K562 (cell line): ENCODE results near the gene ZNF138. TPM values are rescaled to one million over a fixed set of nuclear protein-coding genes. Genes with fewer than 3 reads are reported as not detected.

Experiments
- ATAC-seq: fragments of 200-7000 bp; cut with Tn5 transposase; 3 replicates; pipeline ENCODE4 v1.9.1; 2020; ENCODE audit warnings: moderate library complexity
- BruUV-seq: library from RNA; stranded (reverse); fragments of 400-500 nt; replicated peaks from 2 replicates; lab custom pipeline; 2021; lab: Mats Ljungman, UMichigan
- CTCF ChIA-PET: fragments of 300-600 bp; formaldehyde crosslinking; extraction: SDS; loops from one replicate; lab custom pipeline; 2021; ENCODE audit warnings: low intra/inter-chr PET ratio; lab: Yijun Ruan, JAX
- POLR2A ChIA-PET: fragments of 300-600, 350-650 bp; sonication (Branson Sonifier 250); formaldehyde crosslinking; extraction: SDS; loops from one replicate; lab custom pipeline; 2021; ENCODE audit warnings: antibody characterized with exemption, inconsistent platforms; lab: Yijun Ruan, JAX
- DNase-seq, 4 experiments: peaks; one replicate each; pipeline versions ENCODE4 v3.0.0 to v3.0.0-alpha.2; 2011 to 2018; ENCODE audit warnings: low spot score in 3 of 4, mixed read lengths in 3 of 4; ENCODE audit errors: extremely low read depth in 1 of 4
- FAIRE-seq: peaks from 2 replicates; lab custom pipeline; 2011; peaks lifted over from hg19 to GRCh38; lab: Jason Lieb, UNC
- H2AFZ ChIP-seq: 2 replicates; pipeline ENCODE4 v1.6.0; 2011; ENCODE audit warnings: low read depth, low read length, control low read depth, inconsistent platforms
- H3K27ac ChIP-seq: fragments of 200-600 bp; 3 replicates; pipeline ENCODE4 v1.8.0; 2011; ENCODE audit warnings: low read depth, mild to moderate bottlenecking, control low read depth, inconsistent platforms, low read length, moderate library complexity, mixed read lengths; ENCODE audit errors: extremely low read depth
- H3K27me3 ChIP-seq, 2 experiments: fragments of 300-600 bp in 1 of 2; 2 replicates in 1 of 2; 3 replicates in 1 of 2; pipeline versions ENCODE4 v1.6.0 to v1.8.0; 2011; ENCODE audit warnings: inconsistent platforms in 2 of 2, low read length in 2 of 2, mild to moderate bottlenecking in 1 of 2, mixed read lengths in 1 of 2, moderate library complexity in 1 of 2; ENCODE audit not compliant: control insufficient read depth in 2 of 2, insufficient read depth in 2 of 2
- H3K36me3 ChIP-seq: fragments of 300-600 bp; 3 replicates; pipeline ENCODE4 v1.8.0; 2011; ENCODE audit warnings: mild to moderate bottlenecking, low read length, inconsistent platforms; ENCODE audit not compliant: control insufficient read depth, insufficient read depth
- H3K4me1 ChIP-seq, 2 experiments: fragments of 200-600 bp in 1 of 2; replicated peaks in 1 of 2; 2 replicates in 1 of 2; 3 replicates in 1 of 2; pipeline versions ENCODE4 v1.5.1 to v1.8.0; 2011; ENCODE audit warnings: inconsistent platforms in 2 of 2, low read length in 2 of 2, mild to moderate bottlenecking in 1 of 2, mixed read lengths in 1 of 2, moderate library complexity in 1 of 2; ENCODE audit not compliant: control insufficient read depth in 2 of 2, insufficient read depth in 2 of 2
- H3K4me2 ChIP-seq: 2 replicates; pipeline ENCODE4 v1.6.1; 2011; ENCODE audit warnings: low read length, control low read depth, inconsistent platforms, mixed read lengths; ENCODE audit not compliant: insufficient read depth
- H3K4me3 ChIP-seq: fragments of 200-600 bp; sonication (generic), shearing (Covaris generic); 2 replicates; pipeline ENCODE4 v1.5.1; 2016; ENCODE audit warnings: control low read depth, inconsistent platforms
- H3K79me2 ChIP-seq: fragments of 200-600 bp; 3 replicates; pipeline ENCODE4 v1.8.0; 2011; ENCODE audit warnings: low read length, inconsistent platforms; ENCODE audit not compliant: control insufficient read depth, insufficient read depth
- H3K9ac ChIP-seq, 2 experiments: 2 replicates each; pipeline versions ENCODE4 v1.6.0 to v1.6.1; 2011; ENCODE audit warnings: low read depth in 2 of 2, low read length in 2 of 2, control low read depth in 1 of 2, inconsistent platforms in 1 of 2, mild to moderate bottlenecking in 1 of 2, mixed read lengths in 1 of 2; ENCODE audit not compliant: insufficient read depth in 1 of 2
- H3K9me1 ChIP-seq: one replicate; pipeline ENCODE4 v1.6.0; 2011; ENCODE audit warnings: inconsistent platforms, mild to moderate bottlenecking, low read length, moderate library complexity; ENCODE audit not compliant: control insufficient read depth, insufficient read depth
- H3K9me3 ChIP-seq: replicated peaks from 2 replicates; pipeline ENCODE4 v1.5.1; 2011; ENCODE audit warnings: low read depth, low read length, inconsistent platforms; ENCODE audit not compliant: control insufficient read depth, insufficient read depth
- H4K20me1 ChIP-seq: replicated peaks from 2 replicates; pipeline ENCODE4 v1.6.1; 2011; ENCODE audit warnings: low read length, inconsistent platforms, mixed read lengths; ENCODE audit not compliant: control insufficient read depth, insufficient read depth
- CBFA2T2 ChIP-seq: fragments of 450-650 bp; conservative IDR thresholded peaks from 2 replicates; pipeline ENCODE4 v1.6.1; 2017; ENCODE audit warnings: mild to moderate bottlenecking
- FOXJ2 ChIP-seq: fragments of 200-800 bp; sonication (Bioruptor generic); IDR thresholded peaks from 2 replicates; pipeline ENCODE4 v1.6.1; 2016; ENCODE audit warnings: missing genetic modification characterization, missing compliant biosample characterization
- HMGN3 ChIP-seq: IDR thresholded peaks from 2 replicates; pipeline ENCODE4 v1.6.1; 2011; ENCODE audit warnings: borderline replicate concordance, low read depth, mild to moderate bottlenecking, mixed read lengths, low read length; ENCODE audit not compliant: insufficient read length; ENCODE audit errors: extremely low read depth
- NFRKB ChIP-seq: fragments of 450-650 bp; IDR thresholded peaks from 2 replicates; pipeline ENCODE4 v1.6.1; 2016; ENCODE audit warnings: low read depth
- RBM14 ChIP-seq: fragments of 200-400 bp; formaldehyde crosslinking; IDR thresholded peaks from 2 replicates; pipeline ENCODE4 v1.6.1; 2018; ENCODE audit warnings: low read depth, mild to moderate bottlenecking, low read length, moderate library complexity, borderline replicate concordance; ENCODE audit not compliant: insufficient read depth
- SMAD2 ChIP-seq: fragments of 150-350 bp; IDR thresholded peaks from 2 replicates; pipeline ENCODE4 v1.6.1; 2014; ENCODE audit warnings: low read depth, mild to moderate bottlenecking, low read length
- TAF9B ChIP-seq: fragments of 450-650 bp; IDR thresholded peaks from 2 replicates; pipeline ENCODE4 v1.6.1; 2018; ENCODE audit warnings: mild to moderate bottlenecking; ENCODE audit not compliant: partially characterized antibody
- TCF3 ChIP-seq: sonication (generic); formaldehyde crosslinking; IDR thresholded peaks from 2 replicates; pipeline ENCODE4 v1.4.0; 2020; ENCODE audit warnings: mild to moderate bottlenecking, missing genetic modification reagents
- TCFL5 ChIP-seq: fragments of 250-450 bp; sonication (Bioruptor Pico); conservative IDR thresholded peaks from 2 replicates; pipeline ENCODE4 v1.6.1; 2021; ENCODE audit warnings: mild to moderate bottlenecking, moderate library complexity, matching md5 sums
- ZNF124 ChIP-seq: sonication (generic); formaldehyde crosslinking; IDR thresholded peaks from 2 replicates; pipeline ENCODE4 v1.8.1; 2022; ENCODE audit warnings: missing genetic modification reagents
- WGBS: fragments of 100-300 bp; shearing (Covaris generic); methylation state at CpG from one replicate; pipeline ENCODE4 v1.1.6; 2016; ENCODE audit warnings: low coverage, mixed read lengths; ENCODE audit not compliant: insufficient coverage; ENCODE audit errors: missing lambda C conversion rate; 5-methylcytosine and 5-hydroxymethylcytosine counted together
- in situ Hi-C: fragments of 300-500 bp; cut with MboI; formaldehyde crosslinking; loops from 4 replicates; pipeline ENCODE4 v1.15.0; 2018; ENCODE audit warnings: inconsistent platforms, mixed read lengths
- intact Hi-C: fragments of 100-400 bp; cut with micrococcal nuclease; formaldehyde crosslinking; loops from 2 replicates; pipeline ENCODE4 v1.14.2; 2022
- polyA plus RNA-seq, 8 experiments: library from polyadenylated mRNA; depleted of rRNA in 4 of 8; stranded (reverse) in 5 of 8; unstranded in 3 of 8; fragments of >200 nt; fragmentation: Nextera tagmentation in 2 of 8; fragmentation: Illumina TruSeq in 1 of 8; extraction: Ambion mirVana in 2 of 8; extraction: Trizol in 1 of 8; gene quantifications; 2 replicates each; pipeline versions ENCODE4 v1.2.1 to v1.2.3, GENCODE V29; 2011 to 2014; ENCODE audit warnings: inconsistent platforms in 1 of 8, missing spikeins in 1 of 8
- total RNA-seq, 7 experiments: library from RNA; depleted of rRNA in 6 of 7; stranded (reverse); fragments of >200 nt in 6 of 7; fragmentation: Illumina TruSeq in 2 of 7; extraction: Trizol in 2 of 7; gene quantifications; 2 replicates each; pipeline versions ENCODE4 v1.2.1 to v1.2.3, GENCODE V29; 2011 to 2021; ENCODE audit warnings: low replicate concordance in 1 of 7
- TF ChIP-seq, protein P1 (sequence below): fragments of 450-650 bp; conservative IDR thresholded peaks from 2 replicates; pipeline ENCODE4 v1.6.1; 2016; ENCODE audit warnings: missing genetic modification characterization, low read depth, mild to moderate bottlenecking, control low read depth, missing compliant biosample characterization
- TF ChIP-seq, protein P2 (sequence below): fragments of 450-650 bp; IDR thresholded peaks from 2 replicates; pipeline ENCODE4 v1.6.1; 2017; ENCODE audit warnings: antibody characterized with exemption, mild to moderate bottlenecking
- TF ChIP-seq, protein P3 (sequence below): fragments of 250-450 bp; sonication (Bioruptor Pico); IDR thresholded peaks from 2 replicates; pipeline ENCODE4 v1.6.1; 2021; ENCODE audit warnings: mild to moderate bottlenecking
- TF ChIP-seq, protein P4 (sequence below): fragments of 250-450 bp; sonication (Bioruptor Pico); IDR thresholded peaks from 2 replicates; pipeline ENCODE4 v1.4.0; 2020

The ZNF138 gene
- total and polyA plus RNA-seq, 9 of the 15 experiments (the other 6 are each of a cell fraction or from before 2014, with no cell fraction given), result 14.6 to 34.9 (median 22.6) TPM

DNA sequence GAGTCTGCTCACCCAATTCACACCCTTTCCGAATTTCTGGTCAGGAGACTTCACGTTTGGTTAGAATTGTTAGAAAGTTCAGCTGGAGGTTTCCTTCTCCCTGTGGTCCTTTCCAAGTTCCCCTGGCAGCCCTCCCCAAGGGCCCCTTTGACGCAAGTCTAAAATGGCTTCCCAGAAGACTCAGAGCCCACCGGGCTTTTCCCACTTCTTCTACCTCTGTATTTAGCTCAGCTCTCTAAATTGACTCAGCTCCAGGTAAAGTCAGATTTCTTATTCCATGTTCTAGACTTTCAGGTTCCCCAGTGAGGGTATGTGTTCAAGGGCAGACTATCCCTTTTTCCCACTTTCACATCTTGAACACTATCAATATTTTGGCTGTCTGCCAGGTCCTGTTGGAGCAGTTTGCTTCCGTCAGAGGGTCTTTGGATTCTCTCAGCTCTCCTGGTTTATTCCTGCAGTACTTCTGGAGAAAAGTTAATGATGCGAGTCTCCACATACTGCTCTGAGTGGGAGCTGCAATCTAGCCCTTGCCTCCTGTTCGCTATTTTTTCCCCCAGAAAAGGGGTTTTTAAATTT is 55.8 kb downstream of the ZNF138 start (continued):
- TF ChIP-seq, protein P1, sequence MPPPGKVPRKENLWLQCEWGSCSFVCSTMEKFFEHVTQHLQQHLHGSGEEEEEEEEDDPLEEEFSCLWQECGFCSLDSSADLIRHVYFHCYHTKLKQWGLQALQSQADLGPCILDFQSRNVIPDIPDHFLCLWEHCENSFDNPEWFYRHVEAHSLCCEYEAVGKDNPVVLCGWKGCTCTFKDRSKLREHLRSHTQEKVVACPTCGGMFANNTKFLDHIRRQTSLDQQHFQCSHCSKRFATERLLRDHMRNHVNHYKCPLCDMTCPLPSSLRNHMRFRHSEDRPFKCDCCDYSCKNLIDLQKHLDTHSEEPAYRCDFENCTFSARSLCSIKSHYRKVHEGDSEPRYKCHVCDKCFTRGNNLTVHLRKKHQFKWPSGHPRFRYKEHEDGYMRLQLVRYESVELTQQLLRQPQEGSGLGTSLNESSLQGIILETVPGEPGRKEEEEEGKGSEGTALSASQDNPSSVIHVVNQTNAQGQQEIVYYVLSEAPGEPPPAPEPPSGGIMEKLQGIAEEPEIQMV, result no peak
- TF ChIP-seq NFRKB, result 0 out of 2 replicates have a peak, but pooled peaks have one; percentile 15
- TF ChIP-seq, protein P2, sequence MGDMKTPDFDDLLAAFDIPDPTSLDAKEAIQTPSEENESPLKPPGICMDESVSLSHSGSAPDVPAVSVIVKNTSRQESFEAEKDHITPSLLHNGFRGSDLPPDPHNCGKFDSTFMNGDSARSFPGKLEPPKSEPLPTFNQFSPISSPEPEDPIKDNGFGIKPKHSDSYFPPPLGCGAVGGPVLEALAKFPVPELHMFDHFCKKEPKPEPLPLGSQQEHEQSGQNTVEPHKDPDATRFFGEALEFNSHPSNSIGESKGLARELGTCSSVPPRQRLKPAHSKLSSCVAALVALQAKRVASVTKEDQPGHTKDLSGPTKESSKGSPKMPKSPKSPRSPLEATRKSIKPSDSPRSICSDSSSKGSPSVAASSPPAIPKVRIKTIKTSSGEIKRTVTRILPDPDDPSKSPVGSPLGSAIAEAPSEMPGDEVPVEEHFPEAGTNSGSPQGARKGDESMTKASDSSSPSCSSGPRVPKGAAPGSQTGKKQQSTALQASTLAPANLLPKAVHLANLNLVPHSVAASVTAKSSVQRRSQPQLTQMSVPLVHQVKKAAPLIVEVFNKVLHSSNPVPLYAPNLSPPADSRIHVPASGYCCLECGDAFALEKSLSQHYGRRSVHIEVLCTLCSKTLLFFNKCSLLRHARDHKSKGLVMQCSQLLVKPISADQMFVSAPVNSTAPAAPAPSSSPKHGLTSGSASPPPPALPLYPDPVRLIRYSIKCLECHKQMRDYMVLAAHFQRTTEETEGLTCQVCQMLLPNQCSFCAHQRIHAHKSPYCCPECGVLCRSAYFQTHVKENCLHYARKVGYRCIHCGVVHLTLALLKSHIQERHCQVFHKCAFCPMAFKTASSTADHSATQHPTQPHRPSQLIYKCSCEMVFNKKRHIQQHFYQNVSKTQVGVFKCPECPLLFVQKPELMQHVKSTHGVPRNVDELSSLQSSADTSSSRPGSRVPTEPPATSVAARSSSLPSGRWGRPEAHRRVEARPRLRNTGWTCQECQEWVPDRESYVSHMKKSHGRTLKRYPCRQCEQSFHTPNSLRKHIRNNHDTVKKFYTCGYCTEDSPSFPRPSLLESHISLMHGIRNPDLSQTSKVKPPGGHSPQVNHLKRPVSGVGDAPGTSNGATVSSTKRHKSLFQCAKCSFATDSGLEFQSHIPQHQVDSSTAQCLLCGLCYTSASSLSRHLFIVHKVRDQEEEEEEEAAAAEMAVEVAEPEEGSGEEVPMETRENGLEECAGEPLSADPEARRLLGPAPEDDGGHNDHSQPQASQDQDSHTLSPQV, result peak; percentile 59

DNA sequence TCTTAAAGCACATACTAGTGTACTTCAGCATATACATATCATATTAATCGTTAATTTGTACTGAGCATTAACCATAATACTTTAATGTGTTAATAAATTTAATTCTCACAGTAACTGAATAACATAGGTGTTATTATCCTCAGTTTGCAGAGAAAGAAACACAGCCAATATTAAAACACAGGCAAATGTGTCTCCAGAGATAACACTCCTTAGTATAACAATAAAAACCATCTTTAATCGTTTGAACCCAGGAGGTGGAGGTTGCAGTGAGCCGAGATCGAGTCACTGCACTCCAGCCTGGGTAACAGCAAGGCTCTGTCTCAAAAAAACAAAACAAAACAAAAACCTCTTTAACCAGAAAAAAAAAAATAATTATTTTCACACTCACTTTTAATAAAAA is 59.5 kb downstream of the ZNF138 start:
- H3K27me3 ChIP-seq, result no peaks in the 10 kb centered on the region
- peaks cover 2% of the 10 kb centered on the region; the same call in 1 of the 2 replicates for H3K9me3 ChIP-seq
- H3K9ac ChIP-seq, result no peak overlapping the region
- no peak for ATAC-seq
- H3K4me3 ChIP-seq, result no peak overlapping the region
- peak; percentile 59 for FAIRE-seq
- H4K20me1 ChIP-seq, result no peaks in the 10 kb centered on the region
- intact Hi-C loops, result no loop called here
- H3K36me3 ChIP-seq, result no peaks in the 10 kb centered on the region
- H3K79me2 ChIP-seq, result no peaks in the 10 kb centered on the region
- H2AFZ ChIP-seq, result no peak overlapping the region
- H3K4me1 ChIP-seq, result peaks cover 8 to 14% of the 10 kb centered on the region in 2 experiments; a peak in 3 of 5 replicates
- CTCF ChIA-PET, result no interaction called here
- POLR2A ChIA-PET, result no interaction called here
- no peak for DNase-seq
- in situ Hi-C loops, result no loop called here
- no peak overlapping the region for H3K27ac ChIP-seq
- 22% methylated on average over 4 of the region's 4 CpGs for WGBS
- no TSS peak for BruUV-seq
- H3K9me1 ChIP-seq, result no peaks in the 10 kb centered on the region
- no peak overlapping the region for H3K4me2 ChIP-seq
- TF ChIP-seq FOXJ2 (tag), result no peak
- TF ChIP-seq, protein P3, sequence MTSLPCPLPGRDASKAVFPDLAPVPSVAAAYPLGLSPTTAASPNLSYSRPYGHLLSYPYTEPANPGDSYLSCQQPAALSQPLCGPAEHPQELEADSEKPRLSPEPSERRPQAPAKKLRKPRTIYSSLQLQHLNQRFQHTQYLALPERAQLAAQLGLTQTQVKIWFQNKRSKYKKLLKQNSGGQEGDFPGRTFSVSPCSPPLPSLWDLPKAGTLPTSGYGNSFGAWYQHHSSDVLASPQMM (CRISPR knock-in tag), result no peak
- TF ChIP-seq, protein P4, sequence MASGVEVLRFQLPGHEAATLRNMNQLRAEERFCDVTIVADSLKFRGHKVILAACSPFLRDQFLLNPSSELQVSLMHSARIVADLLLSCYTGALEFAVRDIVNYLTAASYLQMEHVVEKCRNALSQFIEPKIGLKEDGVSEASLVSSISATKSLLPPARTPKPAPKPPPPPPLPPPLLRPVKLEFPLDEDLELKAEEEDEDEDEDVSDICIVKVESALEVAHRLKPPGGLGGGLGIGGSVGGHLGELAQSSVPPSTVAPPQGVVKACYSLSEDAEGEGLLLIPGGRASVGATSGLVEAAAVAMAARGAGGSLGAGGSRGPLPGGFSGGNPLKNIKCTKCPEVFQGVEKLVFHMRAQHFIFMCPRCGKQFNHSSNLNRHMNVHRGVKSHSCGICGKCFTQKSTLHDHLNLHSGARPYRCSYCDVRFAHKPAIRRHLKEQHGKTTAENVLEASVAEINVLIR (CRISPR knock-in tag), result no peak
- TF ChIP-seq TCF3 (CRISPR knock-in tag), result peak; percentile 21; the same call in 1 of the 2 replicates
- TF ChIP-seq TCFL5 (CRISPR knock-in tag), result no peak
- TF ChIP-seq SMAD2, result no peak
- no peak for TF ChIP-seq HMGN3
- TF ChIP-seq CBFA2T2, result peak; percentile 46
- TF ChIP-seq TAF9B, result no peak
- no peak for TF ChIP-seq ZNF124 (CRISPR knock-in tag)
- no peak for TF ChIP-seq RBM14
